HG03439 (cell line): ENCODE data around the gene HSD17B3.
"Not testable (repeated sequence)": the region's sequence is repeated elsewhere in the genome, so short reads cannot be mapped to it uniquely, and the experiment has no call there.

ENCODE experiments used
- ATAC-seq: cut with Tn5 transposase; IDR thresholded peaks from one replicate; pipeline ENCODE4 v1.9.1; 2021; ENCODE audit warnings: mild to moderate bottlenecking, moderate library complexity; ENCODE audit not compliant: unreplicated experiment

The HSD17B3 gene

GRCh38 chr9:96201140-96201539 lies 100.8 kb downstream of the HSD17B3 start:
- ATAC-seq, result no peak

- ATAC-seq, result no peak
Measured at GRCh38 chr9:96199006-96199405, 103.0 kb downstream of the HSD17B3 start.

DNA sequence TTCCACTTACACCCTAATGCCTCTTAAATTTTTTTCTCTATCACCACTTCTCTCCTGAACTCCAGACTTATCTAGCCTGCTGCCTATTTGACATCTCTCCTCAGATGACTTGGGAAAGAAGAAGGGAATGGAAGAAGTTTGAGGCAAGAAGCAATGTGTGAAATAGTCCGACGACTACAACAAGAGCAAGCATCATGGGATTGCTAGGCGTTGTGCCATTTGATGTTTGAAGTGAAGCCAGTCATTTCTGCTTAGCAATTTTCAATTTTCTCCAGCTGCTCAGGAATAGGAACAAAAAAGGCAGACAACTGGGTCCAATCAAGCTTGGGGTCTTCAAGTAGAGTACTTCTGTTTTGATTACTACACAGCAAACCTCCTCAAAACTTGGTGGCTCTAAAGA lies 106.4 kb downstream of the HSD17B3 start:
- no peak for ATAC-seq

GRCh38 chr9:96193236-96193755 lies 108.7 kb downstream of the HSD17B3 start:
- ATAC-seq, result no peak

DNA sequence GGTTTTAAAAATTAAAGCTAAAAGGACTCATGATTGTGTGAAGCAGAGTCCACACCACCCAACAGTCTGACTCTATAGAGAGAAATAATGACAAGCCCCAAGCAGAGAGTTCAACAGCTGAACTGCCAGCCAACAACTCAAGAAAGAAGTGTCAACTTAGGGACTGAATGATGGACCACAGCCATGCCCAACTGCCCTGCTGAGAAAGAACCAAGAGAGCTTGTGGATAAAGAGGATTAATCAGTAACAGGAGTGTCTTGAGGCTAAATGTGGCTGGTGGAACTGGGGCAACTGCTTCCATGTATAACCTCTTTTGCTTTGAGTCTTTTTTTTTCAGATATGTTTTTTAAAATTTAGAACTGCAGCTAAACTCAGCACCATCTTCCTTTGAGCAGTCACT lies 109.3 kb downstream of the HSD17B3 start:
- no peak for ATAC-seq

- ATAC-seq, result no peak
Measured at GRCh38 chr9:96189995-96190394, 112.0 kb downstream of the HSD17B3 start.

DNA sequence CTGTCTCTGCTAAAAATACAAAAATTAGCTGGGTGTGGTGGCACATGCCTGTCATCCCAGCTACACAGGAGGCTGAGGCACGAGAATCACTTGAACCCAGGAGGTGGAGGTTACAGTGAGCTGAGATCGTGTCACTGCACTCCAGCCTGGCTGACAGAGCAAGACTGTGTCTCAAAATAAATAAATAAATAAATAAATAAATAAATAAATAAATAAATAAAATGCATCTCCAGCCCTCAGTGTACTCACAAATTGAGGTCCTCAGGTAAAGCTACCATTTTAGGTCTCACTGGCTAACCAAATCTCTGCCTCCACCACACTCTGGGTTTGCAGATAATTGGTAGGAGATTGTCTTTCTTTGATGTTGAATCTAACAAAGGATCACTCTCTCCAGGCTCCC lies 112.4 kb downstream of the HSD17B3 start:
- not testable (repeated sequence) for ATAC-seq

GRCh38 chr9:96188571-96188970 lies 113.4 kb downstream of the HSD17B3 start:
- ATAC-seq, result no peak

- ATAC-seq, result no peak
Measured at GRCh38 chr9:96187151-96187555, 114.8 kb downstream of the HSD17B3 start.

DNA sequence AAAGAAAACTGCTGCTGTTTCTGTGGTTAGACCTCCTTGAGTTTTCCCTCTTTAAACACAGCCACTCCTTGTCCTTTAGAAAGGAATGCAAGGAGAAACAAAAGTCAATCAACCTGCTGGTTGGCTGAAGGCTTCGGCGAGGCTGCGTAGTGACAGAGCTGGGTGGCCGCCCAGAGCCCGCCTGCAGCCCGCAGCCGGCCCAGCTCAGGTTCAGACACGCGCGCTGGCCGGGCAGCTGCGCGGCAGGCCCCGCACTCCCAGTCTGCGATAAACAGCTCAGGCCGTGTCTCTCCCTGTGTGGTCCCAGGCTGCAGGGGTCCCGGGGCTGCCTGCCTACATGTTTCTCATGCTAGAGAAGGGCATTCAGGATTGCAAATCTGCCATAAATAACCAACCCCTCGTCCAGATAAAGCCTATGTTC lies 115.4 kb downstream of the HSD17B3 start:
- no peak for ATAC-seq

DNA sequence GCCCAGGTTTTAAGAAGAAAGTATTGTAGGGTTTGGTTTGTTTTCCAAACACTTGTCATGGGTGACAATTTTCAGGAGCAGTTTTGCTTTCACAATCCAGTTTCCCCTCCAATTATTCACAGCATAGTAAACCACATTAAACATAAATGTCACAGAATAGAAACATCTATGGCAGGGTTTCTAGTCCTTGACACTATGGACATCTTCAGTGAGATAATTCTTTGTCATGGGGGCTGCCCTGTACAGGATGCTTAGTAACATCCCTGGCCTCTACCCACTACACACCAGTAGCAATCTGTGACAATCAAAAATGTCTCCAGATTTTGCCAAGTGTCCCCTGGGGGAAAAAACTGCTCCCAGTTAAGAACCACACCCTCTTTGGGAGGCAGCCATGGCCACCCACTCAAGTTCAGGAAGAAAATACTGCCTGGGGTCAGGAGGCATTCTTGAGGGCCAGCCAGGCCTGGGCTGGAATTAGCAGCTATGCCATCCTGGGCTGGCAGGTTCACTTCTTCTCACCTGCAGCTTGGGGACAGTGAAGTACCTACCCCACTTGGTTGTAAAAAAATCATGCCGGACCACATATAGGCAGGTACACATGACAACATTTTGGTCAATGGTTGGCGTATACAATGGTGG lies 116.3 kb downstream of the HSD17B3 start:
- ATAC-seq, result no peak
